CD4-positive, alpha-beta T cell treated with Interleukin-17A for 1 hour (primary cell): ENCODE measurements around the gene INS.
"Not testable (repeated sequence)": the region's sequence is repeated elsewhere in the genome, so short reads cannot be mapped to it uniquely, and the experiment has no call there.

Experiments
- DNase-seq: peaks from one replicate; pipeline ENCODE4 v3.0.0-alpha.2; 2020

INS gene

GRCh38 chr11:2131371-2132236, 29.4 kb downstream of the INS start:
- DNase-seq: no peak

GRCh38 chr11:2130881-2131352, 30.1 kb downstream of the INS start:
- no peak for DNase-seq

- DNase-seq: no peak
Observed at GRCh38 chr11:2129699-2130366, 31.2 kb downstream of the INS start.

GRCh38 chr11:2129308-2129698, 31.7 kb downstream of the INS start:
- DNase-seq: no peak

GRCh38 chr11:2128511-2129307, 32.3 kb downstream of the INS start:
- DNase-seq: no peak

- no peak for DNase-seq
Observed at GRCh38 chr11:2128130-2128510, 32.9 kb downstream of the INS start.

GRCh38 chr11:2127482-2128129, 33.4 kb downstream of the INS start:
- DNase-seq: no peak

GRCh38 chr11:2126520-2127085, 34.4 kb downstream of the INS start:
- no peak for DNase-seq

GRCh38 chr11:2124736-2125484, 36.1 kb downstream of the INS start:
- not testable (repeated sequence) for DNase-seq

- no peak for DNase-seq
Observed at GRCh38 chr11:2123628-2123960, 37.4 kb downstream of the INS start.

- no peak for DNase-seq
Observed at GRCh38 chr11:2122907-2123627, 37.9 kb downstream of the INS start.

GRCh38 chr11:2122222-2122906, 38.6 kb downstream of the INS start:
- no peak for DNase-seq

- DNase-seq: no peak
Observed at GRCh38 chr11:2121227-2122130, 39.5 kb downstream of the INS start.

GRCh38 chr11:2120359-2121100, 40.5 kb downstream of the INS start:
- DNase-seq: no peak

- DNase-seq: no peak
Observed at GRCh38 chr11:2118677-2119076, 42.3 kb downstream of the INS start.

- DNase-seq: no peak
Observed at GRCh38 chr11:2116680-2117079, 44.3 kb downstream of the INS start.

GRCh38 chr11:2115308-2115707, 45.7 kb downstream of the INS start:
- DNase-seq: no peak

GRCh38 chr11:2114430-2115241, 46.4 kb downstream of the INS start:
- no peak for DNase-seq
